Left lung (tissue), 10 donors: ENCODE results near the gene HYAL4. TPM values are rescaled to one million over a fixed set of nuclear protein-coding genes. Genes with fewer than 3 reads are reported as not detected.

ENCODE experiments used
- ATAC-seq: fragments of 200-7000 bp; cut with Tn5 transposase; one replicate; pipeline ENCODE4 v1.9.1; 2020; ENCODE audit warnings: moderate library complexity
- DNase-seq, 4 donors: peaks; one replicate each; pipeline ENCODE4 v3.0.0-alpha.2; 2013 to 2020
- H3K27ac ChIP-seq, 2 donors: fragments of 200-600 bp; sonication (generic) in 1 of 2; one replicate each; pipeline versions ENCODE4 v1.5.0 to v1.8.0; 2020 to 2021
- H3K27me3 ChIP-seq, 2 donors: fragments of 200-600 bp; sonication (generic) in 1 of 2; one replicate each; pipeline versions ENCODE4 v1.5.0 to v1.8.0; 2020 to 2021
- H3K36me3 ChIP-seq, 2 donors: fragments of 200-600 bp; sonication (generic) in 1 of 2; one replicate each; pipeline versions ENCODE4 v1.5.0 to v1.8.0; 2020 to 2021
- H3K4me1 ChIP-seq, 2 donors: fragments of 200-600 bp; one replicate each; pipeline ENCODE4 v1.8.0; 2021
- H3K4me3 ChIP-seq, 2 donors: fragments of 200-600 bp; sonication (generic) in 1 of 2; one replicate each; pipeline versions ENCODE4 v1.5.0 to v1.8.0; 2020 to 2021; ENCODE audit warnings: mild to moderate bottlenecking in 1 of 2
- H3K9me3 ChIP-seq, 2 donors: fragments of 200-600 bp; sonication (generic) in 1 of 2; one replicate each; pipeline versions ENCODE4 v1.5.0 to v1.8.0; 2020 to 2021
- CTCF ChIP-seq, 2 donors: fragments of 200-600 bp; sonication (generic) in 1 of 2; IDR thresholded peaks; one replicate each; pipeline versions ENCODE4 v1.5.0 to v1.8.0; 2021; ENCODE audit warnings: antibody characterized with exemption in 2 of 2
- intact Hi-C, 2 donors: fragments of 100-400 bp; cut with DNase I; formaldehyde crosslinking; loops; one replicate each; pipeline versions ENCODE4 v1.11.2 to v1.14.2; 2022
- polyA plus RNA-seq, 6 donors: library from polyadenylated mRNA; unstranded; fragments of 120-200 nt; gene quantifications; one replicate each; pipeline ENCODE4 v1.2.1, GENCODE V29; 2013; ENCODE audit not compliant: insufficient read length in 6 of 6
- total RNA-seq, 2 donors: library from RNA; stranded (reverse); fragmentation: NEBNext Ultra II Directional; extraction: Animal tissue kit (Norgen Biotek cat#: 25700); gene quantifications; one replicate each; pipeline ENCODE4 v1.2.1, GENCODE V29; 2021
- donor health status: DM: no; HTN: yes; CAD: no.
- donor health status: DM: no; HTN: no; CAD: no.

HYAL4 gene
- total and polyA plus RNA-seq, 8 donors = 0.07 to 0.44 (median 0.09) TPM; not detected in 5

DNA sequence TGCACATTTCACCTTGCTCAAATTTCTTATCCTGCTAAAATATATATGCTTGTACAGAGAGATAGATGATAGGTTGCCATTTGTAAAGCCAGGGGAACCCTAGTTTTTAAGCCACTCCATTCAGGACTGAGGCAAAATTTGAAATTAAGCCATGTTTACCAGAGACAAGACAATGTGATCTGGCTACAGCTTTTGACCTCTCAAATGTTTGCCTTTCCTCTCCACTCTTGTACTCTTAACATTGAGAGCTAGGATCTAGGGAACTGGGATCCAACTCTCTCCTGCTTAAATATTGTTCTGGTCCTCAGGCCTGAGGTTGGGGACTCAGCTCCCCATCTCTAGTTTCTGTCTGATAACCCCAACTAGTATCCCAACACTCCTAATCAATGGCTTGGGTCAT lies 15.9 kb downstream of the HYAL4 start:
- TF ChIP-seq CTCF (IDR thresholded peaks at IDR 0.05) = no peak
- Histone ChIP-seq H3K27ac (no peak overlapping the region), H3K4me3 (no peak overlapping the region), H3K27me3 (no peaks in the 10 kb centered on the region), H3K4me1 (no peaks in the 10 kb centered on the region), H3K36me3 (no peaks in the 10 kb centered on the region), H3K9me3 (no peaks in the 10 kb centered on the region)
- intact Hi-C loops = loop anchor here in 1 of 2 donors (10.0 kb wide), 2 partner anchors 66 to 176 kb away; no protein-coding TSS in a partner anchor
- DNase-seq (no peak), ATAC-seq (no peak)

DNA sequence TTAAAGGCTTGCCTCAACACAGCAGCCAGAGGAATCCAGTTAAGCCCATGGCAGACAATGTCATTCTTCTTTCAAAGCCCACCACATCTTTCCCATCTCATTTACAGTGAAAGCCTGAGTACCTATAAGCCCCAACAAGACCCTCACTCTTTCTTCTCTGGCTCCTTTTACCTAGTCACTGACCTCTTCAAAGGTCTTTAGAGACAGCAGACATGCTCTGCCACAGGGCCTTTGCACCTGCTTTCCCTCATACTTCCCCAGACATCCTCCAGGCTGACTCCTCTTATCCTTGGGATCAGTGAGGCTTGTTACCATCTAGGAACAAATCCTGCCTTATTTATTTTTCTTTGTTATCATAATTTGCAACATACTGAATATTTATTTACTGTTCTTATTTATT lies 17.8 kb downstream of the HYAL4 start:
- intact Hi-C loops = loop anchor here in 1 of 2 donors (10.0 kb wide), 2 partner anchors 68 to 178 kb away; no protein-coding TSS in a partner anchor
- H3K4me1 ChIP-seq = no peaks in the 10 kb centered on the region
- DNase-seq (no peak), ATAC-seq (no peak)
- H3K9me3 ChIP-seq = no peaks in the 10 kb centered on the region
- H3K27ac ChIP-seq = no peak overlapping the region
- H3K36me3 ChIP-seq = no peaks in the 10 kb centered on the region
- no peak overlapping the region for H3K4me3 ChIP-seq
- TF ChIP-seq CTCF (IDR thresholded peaks at IDR 0.05) = no peak
- H3K27me3 ChIP-seq = no peaks in the 10 kb centered on the region

GRCh38 chr7:123863461-123863860 lies 18.5 kb downstream of the HYAL4 start:
- Histone ChIP-seq H3K27ac (no peak overlapping the region), H3K27me3 (no peaks in the 10 kb centered on the region), H3K36me3 (no peaks in the 10 kb centered on the region), H3K9me3 (no peaks in the 10 kb centered on the region), H3K4me1 (no peaks in the 10 kb centered on the region), H3K4me3 (no peak overlapping the region)
- ATAC-seq (no peak), DNase-seq (no peak)
- TF ChIP-seq CTCF (IDR thresholded peaks at IDR 0.05) = no peak
- intact Hi-C loops = loop anchor here in 1 of 2 donors (10.0 kb wide), 2 partner anchors 69 to 179 kb away; no protein-coding TSS in a partner anchor

DNA sequence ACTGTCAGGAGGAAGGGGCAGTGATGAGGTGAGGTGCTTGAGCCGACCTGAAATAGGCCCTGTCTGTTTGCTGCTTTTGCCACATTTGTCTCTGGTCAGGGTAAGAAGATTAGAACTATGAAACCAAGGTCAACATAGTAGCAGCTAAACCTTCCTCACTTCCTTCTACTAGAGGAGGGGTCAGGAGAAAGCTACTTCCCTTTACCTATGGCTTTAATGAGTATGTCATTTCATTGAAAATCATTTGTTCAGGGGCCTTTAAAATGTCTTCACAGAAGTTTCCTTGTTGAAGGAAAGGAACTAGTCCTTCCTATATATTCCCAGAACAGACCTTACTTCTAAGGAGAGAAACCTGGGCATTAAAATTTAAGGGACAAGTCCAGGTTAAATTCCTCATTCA lies 19.0 kb downstream of the HYAL4 start:
- Histone ChIP-seq H3K4me3 (no peak overlapping the region), H3K27ac (no peak overlapping the region), H3K4me1 (no peaks in the 10 kb centered on the region), H3K27me3 (no peaks in the 10 kb centered on the region), H3K9me3 (no peaks in the 10 kb centered on the region), H3K36me3 (no peaks in the 10 kb centered on the region)
- DNase-seq (no peak), ATAC-seq (no peak)
- intact Hi-C loops = loop anchor here in 1 of 2 donors (10.0 kb wide), 2 partner anchors 69 to 179 kb away; no protein-coding TSS in a partner anchor
- TF ChIP-seq CTCF (IDR thresholded peaks at IDR 0.05) = no peak

DNA sequence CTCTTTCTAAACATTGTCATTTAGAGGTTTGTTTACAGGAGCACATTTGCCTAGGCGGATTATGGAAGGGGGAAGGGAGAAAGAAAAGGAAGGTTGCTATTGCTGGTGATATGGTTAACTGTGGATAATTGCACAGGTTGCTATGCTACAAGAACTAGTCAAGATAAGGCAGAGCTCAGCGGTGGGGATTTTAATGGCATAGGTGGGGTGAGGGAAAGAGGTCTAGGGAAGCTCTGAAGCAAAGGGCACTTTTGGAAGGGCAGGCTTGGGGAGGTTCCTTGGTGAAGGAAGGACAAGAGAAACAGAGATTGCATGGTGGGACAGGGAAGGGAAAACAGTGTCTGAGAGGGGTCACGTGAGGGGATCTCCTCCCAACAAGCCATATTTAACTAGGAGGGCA lies 19.5 kb downstream of the HYAL4 start:
- no peak for ATAC-seq
- Histone ChIP-seq H3K27ac (no peak overlapping the region), H3K9me3 (no peaks in the 10 kb centered on the region), H3K4me1 (no peaks in the 10 kb centered on the region), H3K4me3 (no peak overlapping the region), H3K27me3 (no peaks in the 10 kb centered on the region), H3K36me3 (no peaks in the 10 kb centered on the region)
- TF ChIP-seq CTCF (IDR thresholded peaks at IDR 0.05) = no peak
- DNase-seq = no peak
- intact Hi-C loops = loop anchor here in 1 of 2 donors (10.0 kb wide), 2 partner anchors 70 to 180 kb away; no protein-coding TSS in a partner anchor
